GM19043 (cell line): ENCODE results near the gene FRMD4B.

ENCODE experiments used
- ATAC-seq: cut with Tn5 transposase; IDR thresholded peaks from one replicate; pipeline ENCODE4 v1.9.1; 2021; ENCODE audit warnings: low read depth; ENCODE audit not compliant: unreplicated experiment

FRMD4B gene

GRCh38 chr3:69368129-69368741 lies 17.7 kb downstream of the FRMD4B start:
- ATAC-seq = peak; percentile 96

- no peak for ATAC-seq
Measured at GRCh38 chr3:69367586-69367985, 18.3 kb downstream of the FRMD4B start.

- ATAC-seq = no peak
Measured at GRCh38 chr3:69364354-69364753, 21.5 kb downstream of the FRMD4B start.

GRCh38 chr3:69360690-69361089 lies 25.2 kb downstream of the FRMD4B start:
- ATAC-seq = no peak

GRCh38 chr3:69359916-69360315 lies 26.0 kb downstream of the FRMD4B start:
- no peak for ATAC-seq

- no peak for ATAC-seq
Measured at GRCh38 chr3:69359339-69359893, 26.5 kb downstream of the FRMD4B start.

- no peak for ATAC-seq
Measured at GRCh38 chr3:69357196-69357595, 28.7 kb downstream of the FRMD4B start.

GRCh38 chr3:69354948-69355347 lies 30.9 kb downstream of the FRMD4B start:
- ATAC-seq = no peak

GRCh38 chr3:69353503-69353902 lies 32.4 kb downstream of the FRMD4B start:
- peak; percentile 44 for ATAC-seq

- no peak for ATAC-seq
Measured at GRCh38 chr3:69353088-69353478, 32.8 kb downstream of the FRMD4B start.

GRCh38 chr3:69352305-69353087 lies 33.4 kb downstream of the FRMD4B start:
- no peak for ATAC-seq

- no peak for ATAC-seq
Measured at GRCh38 chr3:69343875-69344274, 42.0 kb downstream of the FRMD4B start.

GRCh38 chr3:69342074-69342473 lies 43.8 kb downstream of the FRMD4B start:
- no peak for ATAC-seq

- no peak for ATAC-seq
Measured at GRCh38 chr3:69339760-69340159, 46.1 kb downstream of the FRMD4B start.

- ATAC-seq = no peak
Measured at GRCh38 chr3:69338911-69339310, 47.0 kb downstream of the FRMD4B start.

GRCh38 chr3:69332934-69333333 lies 53.0 kb downstream of the FRMD4B start:
- no peak for ATAC-seq

- no peak for ATAC-seq
Measured at GRCh38 chr3:69330891-69331400, 54.9 kb downstream of the FRMD4B start.

- ATAC-seq = no peak
Measured at GRCh38 chr3:69329892-69330291, 56.0 kb downstream of the FRMD4B start.

GRCh38 chr3:69328963-69329302 lies 57.0 kb downstream of the FRMD4B start:
- ATAC-seq = no peak

- no peak for ATAC-seq
Measured at GRCh38 chr3:69328103-69328962, 57.6 kb downstream of the FRMD4B start.

GRCh38 chr3:69326855-69327300 lies 59.0 kb downstream of the FRMD4B start:
- ATAC-seq = peak; percentile 67
